UCSD-AML1 (cell line): ENCODE results near the gene EMP3.
A peak's percentile ranks its signal among the peaks of the same experiment; 100 is the strongest.
"Not testable (repeated sequence)": the region's sequence is repeated elsewhere in the genome, so short reads cannot be mapped to it uniquely, and the experiment has no call there.

Source experiments
- DNase-seq: peaks from one replicate; lab custom pipeline; 2025; ENCODE audit not compliant: unreplicated experiment; lab: John Stamatoyannopoulos, UW

EMP3 gene

GRCh38 chr19:48315712-48316111 lies 9.6 kb upstream of the EMP3 start:
- DNase-seq: no peak

GRCh38 chr19:48317708-48317960 lies 7.7 kb upstream of the EMP3 start:
- DNase-seq: not testable (repeated sequence)

GRCh38 chr19:48318286-48318987 lies 6.9 kb upstream of the EMP3 start:
- DNase-seq: no peak

- peak; percentile 79 for DNase-seq
Observed at GRCh38 chr19:48319647-48320541, 5.5 kb upstream of the EMP3 start.

- DNase-seq: peak; percentile 95
Observed at GRCh38 chr19:48321372-48321621, 4.1 kb upstream of the EMP3 start.

GRCh38 chr19:48321622-48322591 lies 3.4 kb upstream of the EMP3 start:
- DNase-seq: peak; percentile 100

GRCh38 chr19:48329167-48329891 lies 4.0 kb downstream of the EMP3 start:
- DNase-seq: no peak

GRCh38 chr19:48330012-48330681 lies 4.8 kb downstream of the EMP3 start:
- DNase-seq: peak; percentile 86

- DNase-seq: no peak
Observed at GRCh38 chr19:48332351-48332661, 7.0 kb downstream of the EMP3 start.

- peak; percentile 71 for DNase-seq
Observed at GRCh38 chr19:48332662-48333466, 7.5 kb downstream of the EMP3 start.

GRCh38 chr19:48333467-48334384 lies 8.4 kb downstream of the EMP3 start:
- peak; percentile 96 for DNase-seq

GRCh38 chr19:48338253-48338755 lies 13.0 kb downstream of the EMP3 start:
- no peak for DNase-seq

GRCh38 chr19:48338802-48339503 lies 13.6 kb downstream of the EMP3 start:
- no peak for DNase-seq

GRCh38 chr19:48340995-48341394 lies 15.6 kb downstream of the EMP3 start:
- DNase-seq: no peak

GRCh38 chr19:48341515-48342413 lies 16.4 kb downstream of the EMP3 start:
- DNase-seq: no peak

- no peak for DNase-seq
Observed at GRCh38 chr19:48342414-48342738, 17.0 kb downstream of the EMP3 start.
